HepG2 (cell line): Measurements from ENCODE around the gene KCNQ5. TPM values are rescaled to one million over a fixed set of nuclear protein-coding genes. Genes with fewer than 3 reads are reported as not detected.

Experiments
- ATAC-seq: fragments of 200-7000 bp; cut with Tn5 transposase; 3 replicates; pipeline ENCODE4 v1.9.1; 2020; ENCODE audit warnings: mild to moderate bottlenecking, moderate library complexity
- BruUV-seq: library from RNA; stranded (reverse); fragments of 400-500 nt; replicated peaks from 2 replicates; lab custom pipeline; 2021; lab: Mats Ljungman, UMichigan
- CTCF ChIA-PET: fragments of 300-600 bp; formaldehyde crosslinking; extraction: SDS; loops from one replicate; lab custom pipeline; 2021; ENCODE audit warnings: low total read pairs, inconsistent platforms, low intra/inter-chr PET ratio; lab: Yijun Ruan, JAX
- POLR2A ChIA-PET: fragments of 350-600 bp; sonication (Branson Sonifier 250); formaldehyde crosslinking; loops from one replicate; lab custom pipeline; 2020; ENCODE audit warnings: antibody characterized with exemption, inconsistent platforms; lab: Yijun Ruan, JAX
- DNase-seq: peaks from one replicate; pipeline ENCODE4 v3.0.0-alpha.2; 2015; ENCODE audit warnings: low spot score
- FAIRE-seq: peaks from 3 replicates; lab custom pipeline; 2011; peaks lifted over from hg19 to GRCh38; lab: Jason Lieb, UNC
- H2AFZ ChIP-seq: one replicate; pipeline ENCODE4 v1.6.1; 2011; ENCODE audit warnings: low read length, inconsistent platforms
- H3K27ac ChIP-seq: fragments of 300-600 bp; 3 replicates; pipeline ENCODE4 v1.8.0; 2011; ENCODE audit warnings: mixed run types, mild to moderate bottlenecking, mixed read lengths, low read length, inconsistent platforms; ENCODE audit not compliant: insufficient read depth; ENCODE audit errors: extremely low read length
- H3K27me3 ChIP-seq, 2 experiments: fragments of 200-600 bp in 1 of 2; 2 replicates in 1 of 2; 3 replicates in 1 of 2; pipeline versions ENCODE4 v1.6.0 to v1.8.0; 2011; ENCODE audit warnings: low read length in 2 of 2, mild to moderate bottlenecking in 2 of 2, moderate library complexity in 2 of 2, inconsistent platforms in 1 of 2; ENCODE audit not compliant: insufficient read depth in 2 of 2, control insufficient read depth in 1 of 2
- H3K36me3 ChIP-seq, 2 experiments: fragments of 200-600 bp in 1 of 2; replicated peaks in 1 of 2; 2 replicates in 1 of 2; 3 replicates in 1 of 2; pipeline versions ENCODE4 v1.5.1 to v1.8.0; 2011; ENCODE audit warnings: low read length in 2 of 2, inconsistent platforms in 1 of 2; ENCODE audit not compliant: insufficient read depth in 2 of 2, control insufficient read depth in 1 of 2
- H3K4me1 ChIP-seq: 2 replicates; pipeline ENCODE4 v1.5.1; 2012; ENCODE audit warnings: low read length, inconsistent platforms; ENCODE audit not compliant: insufficient read depth
- H3K4me2 ChIP-seq: 2 replicates; pipeline ENCODE4 v1.6.0; 2011; ENCODE audit warnings: low read depth, low read length, inconsistent platforms
- H3K4me3 ChIP-seq, 3 experiments: fragments of 200-600 bp in 1 of 3; sonication (generic), shearing (Covaris generic) in 1 of 3; replicated peaks in 1 of 3; 2 replicates each; pipeline ENCODE4 v1.5.1; 2011 to 2016; ENCODE audit warnings: low read length in 3 of 3, inconsistent platforms in 2 of 3, low read depth in 2 of 3, mild to moderate bottlenecking in 2 of 3, control low read depth in 1 of 3, mixed read lengths in 1 of 3; ENCODE audit not compliant: insufficient read depth in 1 of 3
- H3K79me2 ChIP-seq: one replicate; pipeline ENCODE4 v1.6.1; 2011; ENCODE audit warnings: low read length, inconsistent platforms; ENCODE audit not compliant: insufficient read depth
- H3K9ac ChIP-seq: 2 replicates; pipeline ENCODE4 v1.6.0; 2011; ENCODE audit warnings: mild to moderate bottlenecking, low read depth, low read length, inconsistent platforms; ENCODE audit not compliant: insufficient read depth
- H3K9me3 ChIP-seq: 2 replicates; pipeline ENCODE4 v1.5.1; 2012; ENCODE audit warnings: mild to moderate bottlenecking, low read length
- H4K20me1 ChIP-seq: 2 replicates; pipeline ENCODE4 v1.6.0; 2011; ENCODE audit warnings: inconsistent platforms, mild to moderate bottlenecking, low read length, moderate library complexity; ENCODE audit not compliant: insufficient read depth
- ATF1 ChIP-seq: IDR thresholded peaks from 2 replicates; pipeline ENCODE4 v1.6.1; 2016; ENCODE audit warnings: mild to moderate bottlenecking, control low read depth
- PRPF4 ChIP-seq: fragments of 200-400 bp; formaldehyde crosslinking; IDR thresholded peaks from 2 replicates; pipeline ENCODE4 v1.6.1; 2016; ENCODE audit warnings: low read length, low read depth; ENCODE audit not compliant: poor library complexity, severe bottlenecking
- ZNF660 ChIP-seq: sonication (generic); formaldehyde crosslinking; IDR thresholded peaks from 2 replicates; pipeline ENCODE4 v1.5.1; 2020; ENCODE audit warnings: mild to moderate bottlenecking, low read depth, missing genetic modification reagents, borderline replicate concordance
- WGBS: methylation state at CpG from one replicate; pipeline ENCODE4 v1.1.6; 2017; ENCODE audit warnings: low lambda C conversion rate; 5-methylcytosine and 5-hydroxymethylcytosine counted together
- in situ Hi-C: cut with HindIII; loops from 2 replicates; pipeline ENCODE4 v1.10.0; 2017; ENCODE audit warnings: low pct_unique_long_range_greater_than_20kb; ENCODE audit not compliant: extremely low pct_ligation_motif_present
- intact Hi-C: fragments of 100-400 bp; cut with micrococcal nuclease; formaldehyde crosslinking; loops from one replicate; pipeline ENCODE4 v1.10.0; 2022; ENCODE audit not compliant: unreplicated experiment
- microRNA-seq: library from miRNA; unstranded; fragments of <30 nt; microRNA quantifications from one replicate; pipeline ENCODE4, GENCODE V29; 2020
- polyA plus RNA-seq, 8 experiments: library from polyadenylated mRNA; depleted of rRNA in 3 of 8; stranded (reverse) in 7 of 8; unstranded in 1 of 8; fragments of >200 nt; fragmentation: Illumina TruSeq in 4 of 8; extraction: Trizol in 4 of 8; gene quantifications; 2 replicates each; pipeline versions ENCODE4 v1.2.1 to v1.2.3, GENCODE V29; 2011 to 2016; ENCODE audit warnings: low read depth in 4 of 8, missing spikeins in 1 of 8, mixed read lengths in 1 of 8; ENCODE audit not compliant: insufficient read depth in 1 of 8
- small RNA-seq, 3 experiments: library from RNA; depleted of rRNA; stranded (forward); fragments of <200 nt; gene quantifications; one replicate each; pipeline ENCODE3, GENCODE V24; 2012; ENCODE audit warnings: low read depth in 2 of 3, low replicate concordance in 1 of 3; ENCODE audit not compliant: insufficient read length in 3 of 3, insufficient read depth in 2 of 3
- total RNA-seq, 5 experiments: library from RNA; depleted of rRNA; stranded (reverse); fragments of >200 nt; fragmentation: Illumina TruSeq; extraction: Trizol; gene quantifications; 2 replicates each; pipeline ENCODE4 v1.2.3, GENCODE V29; 2016; ENCODE audit warnings: low read depth in 1 of 5
- TF ChIP-seq, protein P1 (sequence below): IDR thresholded peaks from 2 replicates; pipeline ENCODE4 v1.6.1; 2016; ENCODE audit warnings: low read depth, borderline replicate concordance

Gene KCNQ5
- total and polyA plus RNA-seq, 2 of the 13 experiments (the other 11 are each of a cell fraction or from before 2014, with no cell fraction given), result 0.04 TPM; not detected in 1

DNA sequence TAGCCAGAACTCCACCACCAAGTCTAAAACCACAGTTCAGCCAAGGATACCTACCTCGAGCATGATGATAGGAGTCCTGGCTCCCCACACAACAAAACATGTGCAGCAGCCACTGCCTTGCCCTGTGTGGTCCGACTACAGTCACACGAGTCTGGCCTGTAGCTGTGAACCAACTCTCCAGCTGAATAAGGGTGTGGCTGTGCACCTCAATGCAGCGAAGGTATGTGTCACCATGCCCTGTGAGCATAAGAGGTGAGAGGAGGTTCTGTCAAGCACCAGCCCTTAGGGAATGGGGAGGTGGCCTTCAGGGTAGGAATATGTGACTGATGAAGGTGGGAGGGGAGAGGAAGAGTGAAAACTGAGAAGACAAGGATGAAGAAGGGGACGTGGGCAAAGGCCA, 620.1 kb downstream of the KCNQ5 start:
- no peak overlapping the region for H2AFZ ChIP-seq
- no TSS peak for BruUV-seq
- no peak overlapping the region for H3K4me3 ChIP-seq
- intact Hi-C loops (no loop called here), in situ Hi-C loops (no loop called here)
- H3K4me2 ChIP-seq, result no peak overlapping the region
- DNase-seq, result no peak
- no peaks in the 10 kb centered on the region for H3K4me1 ChIP-seq
- ChIA-PET POLR2A (no interaction called here), CTCF (no interaction called here)
- ATAC-seq, result no peak
- H3K9ac ChIP-seq, result no peak overlapping the region
- H3K9me3 ChIP-seq, result no peaks in the 10 kb centered on the region
- no peak for FAIRE-seq
- TF ChIP-seq PRPF4, result no peak
- no peak for TF ChIP-seq ATF1 (CRISPR knock-in tag)
- TF ChIP-seq ZNF660 (CRISPR knock-in tag), result no peak
- TF ChIP-seq, protein P1, sequence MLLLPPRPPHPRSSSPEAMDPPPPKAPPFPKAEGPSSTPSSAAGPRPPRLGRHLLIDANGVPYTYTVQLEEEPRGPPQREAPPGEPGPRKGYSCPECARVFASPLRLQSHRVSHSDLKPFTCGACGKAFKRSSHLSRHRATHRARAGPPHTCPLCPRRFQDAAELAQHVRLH (CRISPR knock-in tag), result no peak
- H3K27me3 ChIP-seq, result peaks cover 1 to 2% of the 10 kb centered on the region in 2 experiments; a peak in 2 of 5 replicates
- H3K79me2 ChIP-seq, result no peaks in the 10 kb centered on the region
- 0% methylated on average over 5 of the region's 5 CpGs for WGBS
- no peak overlapping the region for H3K27ac ChIP-seq
- no peaks in the 10 kb centered on the region for H4K20me1 ChIP-seq
- H3K36me3 ChIP-seq, result no peaks in the 10 kb centered on the region

Small RNAs within 50 kb of the gene (microRNA-seq; reads per million reads assigned to microRNA genes)
- not detected for gene MIR4282

Small RNAs within 50 kb of the gene (small RNA-seq; reads per million reads assigned to genes)
- 0 reads per million in 3 experiments for gene MIR4282
